Testis (tissue), 2 donors: ENCODE data around the gene TCHP.

Experiments used
- POLR2A ChIP-seq: fragments of 450-650 bp; IDR thresholded peaks from one replicate; pipeline ENCODE4 v1.6.1; 2017; ENCODE audit warnings: antibody characterized with exemption, mild to moderate bottlenecking, moderate library complexity
- TF ChIP-seq, protein P1 (sequence below), 3 experiments: fragments of 450-650 bp in 2 of 3; fragments of 200-600 bp in 1 of 3; sonication (generic) in 1 of 3; IDR thresholded peaks; one replicate each; pipeline ENCODE4 v1.5.1; 2016 to 2019; ENCODE audit warnings: antibody characterized with exemption in 3 of 3, mild to moderate bottlenecking in 2 of 3, moderate library complexity in 1 of 3

DNA sequence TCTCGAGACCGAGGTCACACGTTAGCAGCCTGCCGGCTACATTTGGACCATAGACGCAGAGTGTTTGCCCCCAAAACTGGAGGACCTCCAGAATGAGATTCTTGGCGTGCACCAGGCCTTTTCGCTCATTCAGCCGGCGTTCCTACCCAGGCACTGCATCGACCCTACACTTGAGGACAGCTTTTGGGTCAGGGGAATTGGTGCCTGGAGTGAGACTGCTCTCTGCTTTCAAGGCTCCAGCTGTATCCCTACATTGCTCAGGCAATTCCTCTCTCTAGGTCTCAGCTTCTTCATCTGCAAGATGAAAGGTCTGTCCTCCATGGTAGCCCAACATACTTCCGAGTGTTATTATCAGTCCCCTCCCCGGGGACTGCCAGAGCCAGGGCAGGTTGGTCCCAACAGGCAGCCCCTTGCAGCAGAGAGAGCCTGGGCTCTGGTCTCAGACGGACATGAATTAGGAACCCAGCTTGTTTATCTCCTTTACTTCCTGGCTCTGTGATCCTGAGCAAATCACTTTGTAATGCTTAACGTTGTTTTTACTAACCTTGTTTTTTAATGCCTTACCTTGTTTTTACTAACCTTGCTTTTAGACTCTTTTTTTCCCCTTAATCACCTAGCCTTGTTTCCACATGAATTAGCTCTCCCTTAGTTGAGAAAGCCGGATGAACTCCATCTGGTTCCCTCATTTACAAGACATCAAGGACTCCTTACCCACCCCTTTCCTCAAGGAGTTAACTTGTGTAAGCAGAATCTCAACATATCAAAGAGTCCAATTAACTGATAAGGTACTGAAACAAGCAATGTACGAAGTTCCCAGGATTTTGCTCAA is 892 bp downstream of the TCHP start:
- TF ChIP-seq POLR2A, result no peak
- TF ChIP-seq, protein P1, sequence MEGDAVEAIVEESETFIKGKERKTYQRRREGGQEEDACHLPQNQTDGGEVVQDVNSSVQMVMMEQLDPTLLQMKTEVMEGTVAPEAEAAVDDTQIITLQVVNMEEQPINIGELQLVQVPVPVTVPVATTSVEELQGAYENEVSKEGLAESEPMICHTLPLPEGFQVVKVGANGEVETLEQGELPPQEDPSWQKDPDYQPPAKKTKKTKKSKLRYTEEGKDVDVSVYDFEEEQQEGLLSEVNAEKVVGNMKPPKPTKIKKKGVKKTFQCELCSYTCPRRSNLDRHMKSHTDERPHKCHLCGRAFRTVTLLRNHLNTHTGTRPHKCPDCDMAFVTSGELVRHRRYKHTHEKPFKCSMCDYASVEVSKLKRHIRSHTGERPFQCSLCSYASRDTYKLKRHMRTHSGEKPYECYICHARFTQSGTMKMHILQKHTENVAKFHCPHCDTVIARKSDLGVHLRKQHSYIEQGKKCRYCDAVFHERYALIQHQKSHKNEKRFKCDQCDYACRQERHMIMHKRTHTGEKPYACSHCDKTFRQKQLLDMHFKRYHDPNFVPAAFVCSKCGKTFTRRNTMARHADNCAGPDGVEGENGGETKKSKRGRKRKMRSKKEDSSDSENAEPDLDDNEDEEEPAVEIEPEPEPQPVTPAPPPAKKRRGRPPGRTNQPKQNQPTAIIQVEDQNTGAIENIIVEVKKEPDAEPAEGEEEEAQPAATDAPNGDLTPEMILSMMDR (IDR thresholded peaks at IDR 0.05), result no peak
